ENCODE results near the gene CHST15. TPM values are rescaled to one million over a fixed set of nuclear protein-coding genes. Genes with fewer than 3 reads are reported as not detected.

CHST15 gene
- total RNA-seq, 1 donor from 2014 or later = 36.5 TPM

DNA sequence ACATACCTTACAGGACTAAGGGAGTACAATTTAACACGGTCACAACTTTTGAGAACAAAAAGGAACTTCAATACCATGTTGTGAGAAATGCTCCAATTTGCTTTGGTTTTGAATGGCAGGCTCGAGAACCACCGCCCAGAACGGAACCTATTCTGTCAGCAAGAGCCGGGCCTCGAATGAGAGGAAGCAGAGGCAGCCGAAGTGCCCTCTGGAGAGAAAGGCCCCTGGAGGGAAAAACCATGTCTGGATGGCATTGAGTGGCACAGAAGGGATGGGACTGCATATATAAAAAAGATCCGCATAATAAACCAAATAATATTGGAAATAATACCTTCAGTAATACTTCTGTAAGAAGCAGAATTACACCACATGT is 85.6 kb downstream of the CHST15 start:
- no peak overlapping the region for H3K4me3 ChIP-seq
- TF ChIP-seq, protein P1, sequence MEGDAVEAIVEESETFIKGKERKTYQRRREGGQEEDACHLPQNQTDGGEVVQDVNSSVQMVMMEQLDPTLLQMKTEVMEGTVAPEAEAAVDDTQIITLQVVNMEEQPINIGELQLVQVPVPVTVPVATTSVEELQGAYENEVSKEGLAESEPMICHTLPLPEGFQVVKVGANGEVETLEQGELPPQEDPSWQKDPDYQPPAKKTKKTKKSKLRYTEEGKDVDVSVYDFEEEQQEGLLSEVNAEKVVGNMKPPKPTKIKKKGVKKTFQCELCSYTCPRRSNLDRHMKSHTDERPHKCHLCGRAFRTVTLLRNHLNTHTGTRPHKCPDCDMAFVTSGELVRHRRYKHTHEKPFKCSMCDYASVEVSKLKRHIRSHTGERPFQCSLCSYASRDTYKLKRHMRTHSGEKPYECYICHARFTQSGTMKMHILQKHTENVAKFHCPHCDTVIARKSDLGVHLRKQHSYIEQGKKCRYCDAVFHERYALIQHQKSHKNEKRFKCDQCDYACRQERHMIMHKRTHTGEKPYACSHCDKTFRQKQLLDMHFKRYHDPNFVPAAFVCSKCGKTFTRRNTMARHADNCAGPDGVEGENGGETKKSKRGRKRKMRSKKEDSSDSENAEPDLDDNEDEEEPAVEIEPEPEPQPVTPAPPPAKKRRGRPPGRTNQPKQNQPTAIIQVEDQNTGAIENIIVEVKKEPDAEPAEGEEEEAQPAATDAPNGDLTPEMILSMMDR (IDR thresholded peaks at IDR 0.05) = no peak

DNA sequence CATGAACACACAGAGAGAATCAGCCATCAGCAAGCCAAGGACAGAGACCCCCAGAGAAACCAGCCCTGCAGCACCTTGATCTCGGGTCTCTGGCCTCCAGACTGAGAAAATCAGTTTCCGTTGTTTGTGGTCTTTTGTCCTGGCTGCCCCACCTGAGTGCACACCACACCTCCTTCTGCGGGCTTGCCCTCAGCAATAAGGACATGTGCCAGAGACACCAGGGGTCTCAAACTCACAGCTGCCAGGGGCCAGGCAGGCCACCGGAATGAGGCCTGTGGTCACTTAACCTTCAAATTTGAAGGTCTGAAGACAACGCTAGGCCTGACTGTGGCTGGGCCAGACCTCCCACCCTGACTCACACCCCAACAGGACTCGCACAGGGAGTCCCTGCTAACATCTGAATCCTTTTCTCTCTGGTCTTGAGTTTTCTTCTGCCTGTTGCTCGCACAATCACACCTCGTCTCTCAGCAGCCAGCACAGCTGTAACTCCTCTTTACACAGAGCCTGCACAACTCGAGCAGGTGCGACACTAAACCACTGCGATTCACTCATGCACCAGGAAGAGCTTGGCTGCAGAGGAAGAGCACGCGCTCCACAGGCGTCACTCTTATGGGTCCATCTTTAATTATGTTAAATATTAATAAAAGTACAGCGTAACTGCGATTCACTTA is 86.2 kb downstream of the CHST15 start:
- H3K27ac ChIP-seq = no peak overlapping the region
- intact Hi-C loops (cut with DNase I) = no loop called here

More for the DNA sequence above, 85.6 kb downstream of the CHST15 start:
- DNase-seq (no peak), ATAC-seq (no peak)
- H3K4me1 ChIP-seq = no peaks in the 10 kb centered on the region
- no peak overlapping the region for H3K27ac ChIP-seq
- H3K9me3 ChIP-seq = no peaks in the 10 kb centered on the region
- intact Hi-C loops (cut with DNase I) = no loop called here
- H3K36me3 ChIP-seq = peaks cover 67% of the 10 kb centered on the region
- no peaks in the 10 kb centered on the region for H3K27me3 ChIP-seq (ENCODE audit: low read depth)

DNA sequence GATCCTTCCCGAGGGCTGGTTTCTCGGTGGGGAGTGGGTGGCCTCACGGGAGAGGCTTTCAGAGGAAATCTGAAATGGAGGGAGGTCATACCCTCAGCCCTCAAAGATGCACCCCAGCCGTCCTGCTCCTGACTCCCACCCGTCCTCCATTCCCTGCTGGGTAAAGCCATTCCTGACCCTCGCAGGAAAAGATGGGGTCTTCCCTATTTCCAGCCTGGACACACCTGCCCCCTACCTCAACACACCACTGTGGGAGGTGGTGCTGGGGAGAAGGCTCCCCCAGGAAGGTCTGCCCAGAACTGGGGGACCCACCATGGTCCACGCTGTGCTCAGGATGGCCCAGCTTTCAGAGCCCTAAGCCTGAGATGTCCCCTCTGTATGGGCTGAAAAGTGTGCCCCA is 86.9 kb downstream of the CHST15 start:
- TF ChIP-seq, protein P1 (IDR thresholded peaks at IDR 0.05) = no peak
- H3K4me3 ChIP-seq = no peak overlapping the region
- intact Hi-C loops (cut with DNase I) = no loop called here
- DNase-seq (no peak), ATAC-seq (no peak)
- no peaks in the 10 kb centered on the region for H3K27me3 ChIP-seq (ENCODE audit: low read depth)
- no peak overlapping the region for H3K27ac ChIP-seq
- no peaks in the 10 kb centered on the region for H3K4me1 ChIP-seq
- no peaks in the 10 kb centered on the region for H3K9me3 ChIP-seq
- peaks cover 60% of the 10 kb centered on the region for H3K36me3 ChIP-seq

More for the DNA sequence above, 86.2 kb downstream of the CHST15 start:
- Histone ChIP-seq H3K9me3 (no peaks in the 10 kb centered on the region), H3K27me3 (ENCODE audit: low read depth) (no peaks in the 10 kb centered on the region), H3K36me3 (peaks cover 65% of the 10 kb centered on the region), H3K4me3 (no peak overlapping the region), H3K4me1 (no peaks in the 10 kb centered on the region)
- ATAC-seq = no peak
- TF ChIP-seq, protein P1 (IDR thresholded peaks at IDR 0.05) = no peak
- DNase-seq = no peak

DNA sequence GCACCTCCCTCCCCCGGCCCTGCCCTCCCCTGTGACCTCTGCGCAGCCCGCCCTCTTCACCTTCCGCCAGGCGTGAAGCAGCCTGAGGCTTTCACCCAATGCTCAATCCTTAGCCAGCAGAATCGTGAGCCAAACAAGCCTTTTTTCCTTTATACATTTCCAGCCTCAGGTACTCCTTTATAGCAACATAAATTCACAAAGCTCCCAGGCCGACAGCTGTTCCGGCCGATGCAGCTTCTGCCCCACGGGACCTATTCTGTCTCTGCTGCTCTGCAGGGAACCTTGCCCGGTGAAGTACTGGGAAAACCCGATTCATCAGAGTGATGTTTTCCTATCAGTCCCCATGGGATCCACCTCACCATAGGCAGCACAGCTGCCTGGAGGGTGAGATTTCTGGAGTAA is 87.4 kb downstream of the CHST15 start:
- peaks cover 4% of the 10 kb centered on the region for H3K4me1 ChIP-seq
- intact Hi-C loops (cut with DNase I) = no loop called here

DNA sequence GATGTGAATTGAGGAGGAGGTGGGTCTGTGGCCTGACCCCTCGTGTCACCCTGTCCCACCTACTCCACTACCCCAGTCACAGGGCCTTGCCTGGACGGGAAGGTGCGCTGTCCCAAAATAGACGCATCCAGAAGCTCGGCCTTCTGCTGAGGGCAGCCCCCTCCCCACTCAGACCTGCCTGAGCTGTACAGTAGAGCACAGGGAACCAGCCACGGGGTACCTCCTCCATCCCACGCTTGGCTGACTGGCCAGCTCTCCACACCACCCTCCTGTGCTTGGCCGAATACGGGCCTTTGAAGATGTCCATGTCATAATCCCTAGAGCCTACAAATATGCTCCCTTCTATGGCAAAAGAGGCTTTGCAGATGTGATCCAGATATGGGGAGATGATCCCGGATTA is 88.3 kb downstream of the CHST15 start:
- H3K4me1 ChIP-seq = peaks cover 8% of the 10 kb centered on the region
- H3K27me3 ChIP-seq (ENCODE audit: low read depth) = no peaks in the 10 kb centered on the region
- peak; percentile 28 for DNase-seq
- peaks cover 48% of the 10 kb centered on the region for H3K36me3 ChIP-seq
- H3K9me3 ChIP-seq = no peaks in the 10 kb centered on the region
- TF ChIP-seq, protein P1 (IDR thresholded peaks at IDR 0.05) = no peak
- intact Hi-C loops (cut with DNase I) = no loop called here
- H3K4me3 ChIP-seq = no peak overlapping the region
- no peak overlapping the region for H3K27ac ChIP-seq
- ATAC-seq = no peak

More for the DNA sequence above, 87.4 kb downstream of the CHST15 start:
- Histone ChIP-seq H3K27ac (no peak overlapping the region), H3K4me3 (no peak overlapping the region), H3K36me3 (peaks cover 57% of the 10 kb centered on the region), H3K27me3 (ENCODE audit: low read depth) (no peaks in the 10 kb centered on the region), H3K9me3 (no peaks in the 10 kb centered on the region)
- TF ChIP-seq, protein P1 (IDR thresholded peaks at IDR 0.05) = no peak
- DNase-seq (no peak), ATAC-seq (no peak)
